HTERT RPE-1 (cell line): ENCODE data around the gene CXCL12.

ENCODE experiments used
- in situ Hi-C: fragments of 300-500 bp; cut with MboI; formaldehyde crosslinking; loops from 4 replicates; pipeline ENCODE4 v1.14.3; 2020; ENCODE audit warnings: low sequenced_read_pairs

Gene CXCL12

DNA sequence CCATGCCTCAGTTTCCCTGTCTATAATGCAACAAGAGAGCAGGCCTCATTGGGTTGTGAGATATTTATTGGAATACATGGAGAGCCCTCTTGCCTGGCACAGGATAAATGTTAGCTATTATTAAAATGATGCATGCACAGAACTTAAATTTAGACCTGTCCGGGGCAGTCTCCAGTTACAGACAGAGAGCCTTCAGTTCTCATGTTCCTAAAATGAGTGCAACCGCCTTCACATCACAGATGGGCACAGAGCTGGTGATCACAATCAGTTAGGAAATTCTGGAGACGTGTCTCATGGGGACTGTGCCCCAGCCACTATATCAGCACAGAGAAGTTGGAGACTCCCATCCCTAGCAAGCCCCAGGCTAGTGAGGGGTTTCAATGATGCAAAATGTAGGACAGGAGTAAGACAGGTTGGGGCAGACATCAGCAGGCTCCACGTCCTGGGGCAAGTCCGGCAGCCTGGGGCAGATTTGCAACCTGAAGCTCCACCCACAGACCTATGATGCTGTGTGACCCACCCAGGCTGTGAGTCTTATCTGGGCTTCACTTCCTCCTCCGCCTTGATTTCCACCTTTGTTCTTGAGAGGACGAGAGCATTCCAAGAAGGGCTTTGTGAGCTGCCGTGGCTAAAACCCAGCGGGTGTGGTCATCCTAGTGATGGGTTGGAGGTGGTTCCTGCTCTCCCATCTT is 49.4 kb downstream of the CXCL12 start:
- in situ Hi-C loops = no loop called here

DNA sequence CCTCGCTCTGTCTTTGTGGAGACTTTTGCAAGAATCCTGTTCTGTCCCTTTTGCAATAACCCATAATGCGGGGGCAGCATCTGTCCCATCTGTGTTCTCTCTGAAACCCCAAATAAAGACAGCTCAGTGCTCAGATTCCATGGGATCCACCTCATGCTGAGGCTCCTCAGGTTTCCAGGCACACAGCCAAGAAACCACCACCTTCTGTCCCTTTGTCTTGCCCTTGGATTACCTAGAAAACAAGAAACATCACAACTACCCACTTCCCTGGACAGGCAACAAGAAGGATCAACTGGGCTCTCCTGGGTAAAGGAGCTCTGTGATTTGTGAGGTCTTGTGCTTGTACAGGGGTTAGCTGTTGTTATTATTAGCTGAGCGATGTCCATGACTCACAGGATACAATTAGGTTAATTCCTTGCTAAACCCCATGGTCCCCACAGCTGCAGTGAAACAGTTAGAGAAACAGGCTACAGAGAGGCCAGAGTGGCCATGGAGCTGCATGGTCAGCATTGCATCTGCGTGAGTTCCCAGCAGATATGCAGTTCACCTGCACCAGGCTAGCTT is 50.2 kb downstream of the CXCL12 start:
- in situ Hi-C loops = no loop called here

GRCh38 chr10:44334091-44334490 is 50.8 kb downstream of the CXCL12 start:
- in situ Hi-C loops = no loop called here

- in situ Hi-C loops = no loop called here
These were observed 51.4 kb downstream of the CXCL12 start for GRCh38 chr10:44333511-44333910.

GRCh38 chr10:44332465-44332864 is 52.4 kb downstream of the CXCL12 start:
- in situ Hi-C loops = no loop called here

- in situ Hi-C loops = no loop called here
These were observed 54.5 kb downstream of the CXCL12 start for GRCh38 chr10:44330431-44330830.

DNA sequence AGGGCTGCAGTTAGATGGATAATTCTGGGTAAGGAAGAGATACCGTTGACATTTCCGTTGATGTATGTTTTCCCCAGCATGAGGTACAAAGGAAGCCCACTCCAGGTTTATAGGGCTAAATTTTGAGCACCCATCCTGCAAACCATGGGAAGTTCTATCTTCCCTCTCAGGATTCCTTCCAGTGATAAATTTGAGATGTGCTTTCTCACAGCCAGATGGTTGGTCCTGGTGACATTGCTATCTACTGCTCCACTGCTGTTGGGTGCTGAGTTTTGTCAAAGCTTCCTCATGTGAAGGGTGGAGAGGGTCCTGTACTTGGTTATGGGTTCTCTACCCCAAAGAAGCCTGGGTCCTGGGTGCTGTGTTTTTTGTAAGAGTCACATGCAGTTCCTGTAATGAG is 57.4 kb downstream of the CXCL12 start:
- in situ Hi-C loops = no loop called here
